Prostate gland (tissue), 2 donors: ENCODE results near the gene ACD. TPM values are rescaled to one million over a fixed set of nuclear protein-coding genes. Genes with fewer than 3 reads are reported as not detected.

ENCODE experiments used
- DNase-seq: peaks from one replicate; pipeline ENCODE4 v3.0.0-alpha.2; 2019; ENCODE audit warnings: low spot score
- H3K27ac ChIP-seq, 2 donors: fragments of 200-600 bp; sonication (generic); 2 replicates each; pipeline ENCODE4 v1.5.1; 2017 to 2019
- H3K27me3 ChIP-seq: fragments of 200-600 bp; sonication (generic); replicated peaks from 2 replicates; pipeline ENCODE4 v1.5.1; 2019; ENCODE audit not compliant: insufficient read depth
- H3K36me3 ChIP-seq, 2 donors: fragments of 200-600 bp; sonication (generic); 1 replicate in 1 of 2; 2 replicates in 1 of 2; pipeline versions ENCODE4 v1.5.1 to v1.8.1; 2017 to 2019
- H3K4me1 ChIP-seq: fragments of 200-600 bp; sonication (generic); replicated peaks from 2 replicates; pipeline ENCODE4 v1.5.1; 2019
- H3K4me3 ChIP-seq, 2 donors: fragments of 200-600 bp; sonication (generic); 2 replicates each; pipeline ENCODE4 v1.5.1; 2017 to 2019
- H3K9me3 ChIP-seq: fragments of 200-600 bp; sonication (generic); 2 replicates; pipeline ENCODE4 v1.5.1; 2017
- POLR2A ChIP-seq: fragments of 450-650 bp; IDR thresholded peaks from one replicate; pipeline ENCODE4 v1.6.1; 2016; ENCODE audit warnings: antibody characterized with exemption, mild to moderate bottlenecking
- POLR2AphosphoS5 ChIP-seq: sonication (generic); formaldehyde crosslinking; IDR thresholded peaks from one replicate; pipeline ENCODE4 v1.6.1; 2017; ENCODE audit warnings: antibody characterized with exemption
- WGBS: methylation state at CpG from one replicate; pipeline ENCODE4 v1.1.5; 2018; 5-methylcytosine and 5-hydroxymethylcytosine counted together
- intact Hi-C: fragments of 100-400 bp; cut with DNase I; formaldehyde crosslinking; loops from one replicate; pipeline ENCODE4 v1.14.2; 2022
- total RNA-seq, 2 donors: library from RNA; depleted of rRNA; stranded (reverse); fragments of >200 nt; gene quantifications; one replicate each; pipeline ENCODE4 v1.1.0, GENCODE V29; 2016
- TF ChIP-seq, protein P1 (sequence below), 4 experiments: fragments of 200-600 bp in 2 of 4; fragments of 450-650 bp in 2 of 4; sonication (generic) in 2 of 4; IDR thresholded peaks; 1 replicate in 3 of 4; 2 replicates in 1 of 4; pipeline ENCODE4 v1.5.1; 2016 to 2019; ENCODE audit warnings: antibody characterized with exemption in 4 of 4, mild to moderate bottlenecking in 2 of 4, moderate library complexity in 2 of 4

The ACD gene
- total RNA-seq, 2 donors from 2014 or later = 17.1 to 45.4 TPM

- Histone ChIP-seq H3K4me1 (peaks cover 4% of the 10 kb centered on the region), H3K4me3 (no peak overlapping the region), H3K36me3 (no peaks in the 10 kb centered on the region), H3K9me3 (no peaks in the 10 kb centered on the region), H3K27ac (no peak overlapping the region), H3K27me3 (no peaks in the 10 kb centered on the region)
- intact Hi-C loops = no loop called here
- TF ChIP-seq, protein P1, sequence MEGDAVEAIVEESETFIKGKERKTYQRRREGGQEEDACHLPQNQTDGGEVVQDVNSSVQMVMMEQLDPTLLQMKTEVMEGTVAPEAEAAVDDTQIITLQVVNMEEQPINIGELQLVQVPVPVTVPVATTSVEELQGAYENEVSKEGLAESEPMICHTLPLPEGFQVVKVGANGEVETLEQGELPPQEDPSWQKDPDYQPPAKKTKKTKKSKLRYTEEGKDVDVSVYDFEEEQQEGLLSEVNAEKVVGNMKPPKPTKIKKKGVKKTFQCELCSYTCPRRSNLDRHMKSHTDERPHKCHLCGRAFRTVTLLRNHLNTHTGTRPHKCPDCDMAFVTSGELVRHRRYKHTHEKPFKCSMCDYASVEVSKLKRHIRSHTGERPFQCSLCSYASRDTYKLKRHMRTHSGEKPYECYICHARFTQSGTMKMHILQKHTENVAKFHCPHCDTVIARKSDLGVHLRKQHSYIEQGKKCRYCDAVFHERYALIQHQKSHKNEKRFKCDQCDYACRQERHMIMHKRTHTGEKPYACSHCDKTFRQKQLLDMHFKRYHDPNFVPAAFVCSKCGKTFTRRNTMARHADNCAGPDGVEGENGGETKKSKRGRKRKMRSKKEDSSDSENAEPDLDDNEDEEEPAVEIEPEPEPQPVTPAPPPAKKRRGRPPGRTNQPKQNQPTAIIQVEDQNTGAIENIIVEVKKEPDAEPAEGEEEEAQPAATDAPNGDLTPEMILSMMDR (IDR thresholded peaks at IDR 0.05) = no peak
- TF ChIP-seq POLR2A = no peak
- no peak for TF ChIP-seq POLR2AphosphoS5
- WGBS = 88% methylated on average over 16 of the region's 16 CpGs
- no peak for DNase-seq
Observed at GRCh38 chr16:67657017-67657608, 2.9 kb downstream of the ACD start.

- H3K9me3 ChIP-seq = no peaks in the 10 kb centered on the region
- intact Hi-C loops = no loop called here
- 85% methylated on average over 9 of the region's 9 CpGs for WGBS
- no peak overlapping the region for H3K27ac ChIP-seq
- H3K4me3 ChIP-seq = no peak overlapping the region
- H3K4me1 ChIP-seq = peaks cover 4% of the 10 kb centered on the region
- no peaks in the 10 kb centered on the region for H3K27me3 ChIP-seq
- H3K36me3 ChIP-seq = no peaks in the 10 kb centered on the region
- TF ChIP-seq POLR2AphosphoS5 (no peak), POLR2A (no peak)
- TF ChIP-seq, protein P1 (IDR thresholded peaks at IDR 0.05) = no peak
- DNase-seq = no peak
Observed at GRCh38 chr16:67656344-67657016, 3.6 kb downstream of the ACD start.

GRCh38 chr16:67655363-67655762 lies 4.7 kb downstream of the ACD start:
- Histone ChIP-seq H3K27me3 (no peaks in the 10 kb centered on the region), H3K9me3 (no peaks in the 10 kb centered on the region), H3K27ac (no peak overlapping the region), H3K36me3 (no peaks in the 10 kb centered on the region), H3K4me3 (no peak overlapping the region), H3K4me1 (no peaks in the 10 kb centered on the region)
- intact Hi-C loops = no loop called here
- TF ChIP-seq, protein P1 (IDR thresholded peaks at IDR 0.05) = no peak
- no peak for TF ChIP-seq POLR2A
- TF ChIP-seq POLR2AphosphoS5 = no peak
- 77% methylated on average over 4 of the region's 4 CpGs for WGBS
- DNase-seq = no peak

DNA sequence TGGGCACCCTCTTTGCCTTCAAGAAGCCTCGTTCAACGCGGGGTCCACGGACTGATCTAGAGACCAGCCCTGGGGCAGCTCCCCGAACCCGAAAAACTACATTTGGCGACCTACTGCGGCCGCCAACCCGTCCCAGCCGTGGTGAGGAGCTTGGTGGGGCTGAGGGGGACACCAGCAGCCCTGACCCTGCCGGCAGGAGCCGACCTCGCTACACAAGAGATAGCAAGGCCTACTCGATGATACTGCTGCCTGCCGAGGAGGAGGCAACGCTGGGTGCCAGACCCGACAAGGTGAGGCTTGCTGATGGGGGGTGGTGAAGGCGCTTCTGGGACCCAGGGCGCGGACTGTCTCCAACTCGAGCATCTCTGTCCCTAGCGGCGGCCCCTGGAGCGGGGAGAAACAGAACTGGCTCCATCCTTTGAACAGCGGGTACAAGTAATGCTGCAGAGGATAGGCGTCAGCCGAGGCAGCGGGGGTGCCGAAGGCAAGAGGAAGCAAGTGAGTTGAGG lies 5.6 kb downstream of the ACD start:
- Histone ChIP-seq H3K27ac (no peak overlapping the region), H3K36me3 (no peaks in the 10 kb centered on the region), H3K9me3 (no peaks in the 10 kb centered on the region), H3K4me1 (no peaks in the 10 kb centered on the region), H3K27me3 (no peaks in the 10 kb centered on the region), H3K4me3 (no peak overlapping the region)
- intact Hi-C loops = no loop called here
- WGBS = 41% methylated on average over 29 of the region's 30 CpGs
- no peak for DNase-seq
- TF ChIP-seq, protein P1 (IDR thresholded peaks at IDR 0.05) = no peak
- no peak for TF ChIP-seq POLR2A
- no peak for TF ChIP-seq POLR2AphosphoS5
